HG03159 (cell line): ENCODE data around the gene RNPEPL1.

ENCODE experiments used
- ATAC-seq: cut with Tn5 transposase; IDR thresholded peaks from one replicate; pipeline ENCODE4 v1.9.1; 2021; ENCODE audit warnings: mild to moderate bottlenecking, moderate library complexity; ENCODE audit not compliant: unreplicated experiment

The RNPEPL1 gene

DNA sequence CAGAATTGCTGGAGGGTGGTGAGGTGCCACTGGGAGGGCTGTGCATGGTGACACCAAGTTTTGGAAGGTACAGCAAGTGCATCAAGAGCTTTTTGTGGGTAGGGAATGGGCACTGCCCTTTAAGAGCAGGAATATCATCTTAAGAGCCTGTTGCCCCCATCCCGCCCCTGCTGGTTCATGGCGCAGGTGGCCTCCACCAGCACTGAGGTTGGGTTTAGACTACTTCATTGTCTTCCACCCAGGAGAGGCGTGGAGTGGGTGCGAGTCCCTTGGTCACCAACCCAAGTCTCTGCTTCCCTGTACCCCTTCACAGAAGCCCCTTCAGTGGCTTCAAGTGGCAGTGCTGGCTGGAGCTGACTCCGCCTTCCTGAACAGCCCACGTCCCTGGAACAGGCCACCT is 7.8 kb downstream of the RNPEPL1 start:
- no peak for ATAC-seq

DNA sequence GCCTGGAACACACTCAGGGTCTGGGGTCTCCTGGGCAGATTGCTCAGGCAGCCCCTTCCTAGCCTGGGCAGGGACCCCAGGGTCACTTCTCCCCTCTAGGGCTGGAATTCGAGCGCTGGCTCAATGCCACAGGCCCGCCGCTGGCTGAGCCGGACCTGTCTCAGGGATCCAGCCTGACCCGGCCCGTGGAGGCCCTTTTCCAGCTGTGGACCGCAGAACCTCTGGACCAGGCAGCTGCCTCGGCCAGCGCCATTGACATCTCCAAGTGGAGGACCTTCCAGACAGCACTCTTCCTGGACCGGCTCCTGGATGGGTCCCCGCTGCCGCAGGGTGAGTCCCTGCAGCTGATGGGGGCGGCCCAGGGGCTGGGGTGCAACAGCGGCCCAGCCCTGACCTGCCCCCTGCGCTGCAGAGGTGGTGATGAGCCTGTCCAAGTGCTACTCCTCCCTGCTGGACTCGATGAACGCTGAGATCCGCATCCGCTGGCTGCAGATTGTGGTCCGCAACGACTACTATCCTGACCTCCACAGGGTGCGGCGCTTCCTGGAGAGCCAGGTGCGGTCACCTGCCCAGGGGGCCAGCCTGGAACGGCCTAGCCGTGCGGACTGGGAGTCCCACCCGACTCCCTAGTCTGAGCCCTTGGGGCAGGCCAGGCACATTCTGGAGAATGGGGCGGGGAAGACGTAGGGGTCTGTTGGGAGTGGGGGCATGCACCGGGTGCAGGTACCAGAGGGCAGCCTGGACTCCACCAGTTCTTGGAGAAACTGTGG is 8.3 kb downstream of the RNPEPL1 start:
- ATAC-seq = no peak

DNA sequence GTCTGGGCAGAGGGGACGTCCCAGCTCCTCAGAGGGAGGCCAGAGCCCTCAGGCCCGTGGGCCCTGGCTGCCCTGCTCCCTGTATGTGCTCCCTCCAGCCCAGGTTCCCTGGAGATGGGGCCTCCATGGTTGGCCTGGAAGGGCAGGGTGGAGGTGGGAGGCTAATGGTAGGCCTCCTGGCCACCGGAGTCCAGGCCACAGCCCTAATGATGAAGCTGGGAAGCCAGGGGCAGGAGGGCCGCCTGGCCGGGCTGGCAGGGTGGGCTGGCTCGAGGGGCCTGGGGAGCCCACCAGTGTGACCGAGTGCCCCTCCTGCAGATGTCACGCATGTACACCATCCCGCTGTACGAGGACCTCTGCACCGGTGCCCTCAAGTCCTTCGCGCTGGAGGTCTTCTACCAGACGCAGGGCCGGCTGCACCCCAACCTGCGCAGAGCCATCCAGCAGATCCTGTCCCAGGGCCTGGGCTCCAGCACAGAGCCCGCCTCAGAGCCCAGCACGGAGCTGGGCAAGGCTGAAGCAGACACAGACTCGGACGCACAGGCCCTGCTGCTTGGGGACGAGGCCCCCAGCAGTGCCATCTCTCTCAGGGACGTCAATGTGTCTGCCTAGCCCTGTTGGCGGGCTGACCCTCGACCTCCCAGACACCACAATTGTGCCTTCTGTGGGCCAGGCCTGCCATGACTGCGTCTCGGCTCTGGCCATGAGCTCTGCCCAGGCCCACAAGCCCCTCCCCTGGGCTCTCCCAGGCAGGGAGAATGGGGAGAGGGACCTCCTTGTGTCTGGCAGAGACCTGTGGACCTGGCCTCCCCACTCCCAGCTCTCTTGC is 9.2 kb downstream of the RNPEPL1 start:
- no peak for ATAC-seq

DNA sequence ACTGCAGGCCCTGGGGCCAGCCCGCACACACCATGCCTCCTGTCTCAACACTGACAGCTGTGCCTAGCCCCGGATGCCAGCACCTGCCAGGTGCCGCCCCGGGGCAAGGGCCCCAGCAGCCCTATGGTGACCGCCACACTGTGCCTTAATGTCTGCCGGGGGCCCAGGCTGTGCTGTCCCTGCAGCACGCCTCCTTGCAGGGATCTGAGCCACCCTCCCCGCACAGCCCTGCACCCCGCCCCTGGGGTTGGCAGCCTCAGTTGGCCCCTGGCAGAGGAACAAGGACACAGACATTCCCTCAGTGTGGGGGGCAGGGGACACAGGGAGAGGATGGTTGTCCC is 9.8 kb downstream of the RNPEPL1 start:
- ATAC-seq = no peak

DNA sequence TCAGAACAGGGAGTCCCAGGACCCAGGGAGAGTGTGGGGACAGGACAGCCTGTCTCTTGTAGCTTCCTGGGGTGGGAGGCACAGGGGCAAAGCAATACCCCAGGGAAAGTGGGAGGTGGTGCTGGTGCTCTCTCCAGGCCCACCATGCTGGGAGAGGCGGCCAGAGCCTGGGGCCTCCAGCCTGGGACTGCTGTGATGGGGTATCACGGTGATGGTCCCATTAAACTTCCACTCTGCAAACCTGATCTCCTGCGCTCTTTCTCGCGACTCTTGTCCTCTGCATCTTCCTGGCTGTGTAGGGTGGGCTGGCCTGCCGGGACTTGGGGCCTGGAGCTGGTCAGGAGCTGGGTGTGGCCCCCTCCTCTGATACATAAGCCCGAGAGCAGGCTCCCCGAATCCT is 10.2 kb downstream of the RNPEPL1 start:
- no peak for ATAC-seq

- ATAC-seq = no peak
These were observed 10.9 kb downstream of the RNPEPL1 start for GRCh38 chr2:240579071-240579762.

DNA sequence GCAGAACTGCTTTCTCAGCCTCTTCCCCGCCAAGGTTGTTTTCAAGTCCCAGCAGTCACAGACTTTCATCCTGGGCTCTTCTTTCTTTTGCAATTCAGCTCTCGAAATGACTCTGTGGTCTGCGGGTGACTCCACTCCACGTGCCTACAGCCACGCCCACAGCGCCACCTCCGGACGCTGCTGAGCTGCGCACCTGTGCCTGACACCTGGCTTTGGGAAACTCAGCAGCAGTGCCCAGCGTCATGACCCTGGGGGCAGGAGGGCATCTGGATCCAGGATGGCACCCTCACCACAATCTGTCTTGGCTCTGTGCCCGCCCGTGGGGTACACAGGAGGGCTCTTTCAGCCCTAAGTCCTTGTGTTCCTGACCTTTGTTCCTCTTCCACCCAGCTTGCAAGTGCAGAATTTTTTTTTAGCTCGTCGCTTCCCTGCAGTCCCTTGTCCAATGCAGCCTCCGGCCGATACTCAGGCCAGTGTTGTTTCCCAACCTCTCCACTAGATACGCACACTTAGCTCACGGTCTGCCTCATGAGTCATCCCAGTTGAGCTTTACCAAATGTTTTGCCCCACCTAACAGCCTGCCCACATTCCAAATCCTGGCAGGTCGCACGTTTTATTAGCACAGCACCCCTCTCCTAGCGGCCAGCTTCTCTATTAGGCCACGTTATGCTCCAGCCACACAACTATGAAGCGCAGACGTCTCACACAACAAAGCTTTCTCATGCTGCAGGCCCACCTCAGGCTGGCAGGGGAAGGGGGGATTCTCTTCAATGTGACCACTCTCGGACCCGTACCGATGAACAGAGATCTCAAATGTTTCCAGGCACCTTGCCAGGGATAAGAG is 11.7 kb downstream of the RNPEPL1 start:
- ATAC-seq = no peak

DNA sequence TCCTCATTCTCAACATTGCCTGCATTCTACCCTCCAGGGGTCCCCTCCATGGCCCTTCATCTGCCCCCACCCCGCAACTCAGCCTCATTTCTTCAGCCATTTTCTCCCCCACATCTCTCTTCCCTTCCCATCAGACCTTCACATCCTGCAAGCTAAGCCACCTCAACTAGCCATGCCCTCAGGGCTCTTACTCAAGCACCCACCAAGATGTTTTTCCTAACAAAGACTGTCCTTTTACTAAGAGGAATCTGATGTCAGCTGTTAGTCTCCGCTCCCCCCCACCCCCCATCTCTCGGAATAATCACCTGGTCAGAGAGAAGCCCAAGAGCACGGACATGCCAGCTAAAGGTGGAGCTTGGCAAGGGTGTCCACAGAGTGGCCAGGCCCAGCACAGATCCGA is 13.5 kb downstream of the RNPEPL1 start:
- no peak for ATAC-seq

DNA sequence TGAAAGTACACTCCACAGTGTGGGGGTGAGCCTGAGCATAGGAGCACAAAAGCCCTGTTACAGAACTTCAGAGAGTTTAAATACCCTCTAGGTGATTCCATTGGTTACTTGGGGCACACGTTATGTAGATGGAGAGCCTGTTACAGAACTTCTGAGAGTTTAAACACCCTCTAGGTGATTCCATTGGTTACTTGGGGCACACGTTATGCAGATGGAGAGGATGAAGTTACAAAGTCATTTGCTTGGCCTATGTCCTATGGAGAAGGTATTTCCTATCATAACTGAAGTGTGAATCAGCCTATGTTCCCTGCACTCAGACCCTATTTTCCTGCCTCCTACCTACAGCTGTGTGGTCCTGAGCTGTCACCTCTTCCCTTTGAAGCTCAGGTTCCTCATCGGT is 14.5 kb downstream of the RNPEPL1 start:
- no peak for ATAC-seq

GRCh38 chr2:240583774-240584173 is 15.5 kb downstream of the RNPEPL1 start:
- ATAC-seq = no peak

GRCh38 chr2:240584486-240585031 is 16.3 kb downstream of the RNPEPL1 start:
- peak; percentile 47 for ATAC-seq

DNA sequence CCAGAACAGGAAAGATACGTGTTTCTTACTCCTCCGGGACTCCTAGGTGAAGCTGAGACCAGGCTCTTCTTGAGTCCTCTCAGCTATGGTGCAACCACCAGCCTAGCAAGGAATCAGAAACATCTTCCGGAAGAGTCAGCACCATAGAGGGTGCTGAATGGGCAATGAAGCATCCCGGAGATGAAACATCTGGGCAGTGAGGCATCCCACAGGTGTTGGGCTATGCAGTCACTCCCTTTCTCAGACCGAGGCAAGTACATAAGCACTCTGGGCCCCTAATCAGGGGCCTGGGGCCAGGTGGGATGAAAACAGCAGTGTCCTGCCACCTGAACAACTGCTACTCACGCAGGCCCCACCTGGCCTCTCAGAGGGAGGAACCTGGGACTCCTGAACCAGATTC is 16.8 kb downstream of the RNPEPL1 start:
- peak; percentile 36 for ATAC-seq

DNA sequence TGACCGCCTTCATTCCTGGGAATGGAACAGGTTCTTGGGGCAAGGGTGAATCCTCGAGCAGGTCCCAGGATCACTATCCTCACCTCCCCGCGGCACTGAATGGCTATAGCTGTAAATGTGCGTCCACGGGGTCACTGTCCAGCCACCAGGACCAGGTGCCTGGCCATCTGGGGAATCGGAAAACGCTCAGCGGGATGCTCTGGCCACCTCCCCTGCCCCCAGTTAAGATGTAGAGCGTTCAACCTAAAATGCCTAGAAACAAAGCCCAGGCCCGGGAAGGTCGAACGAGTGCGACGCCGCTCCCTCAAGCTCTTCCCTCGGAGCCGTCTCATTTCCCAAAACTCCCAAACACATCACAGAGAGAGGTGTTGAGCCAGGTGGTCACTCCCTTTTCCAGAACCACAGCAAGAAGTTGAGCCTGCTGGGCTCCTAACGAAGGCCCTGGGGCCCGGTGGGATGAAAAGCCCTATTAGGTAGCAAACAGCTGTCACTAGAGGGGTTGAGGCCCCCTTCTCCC is 17.5 kb downstream of the RNPEPL1 start:
- ATAC-seq = no peak

- ATAC-seq = peak; percentile 69
These were observed 18.1 kb downstream of the RNPEPL1 start, which contains the start of gene CAPN10 for GRCh38 chr2:240586198-240586918. TSS of gene CAPN10 (plus strand) at chr2:240586734. CDS start at chr2:240586912, 178 bp downstream.

GRCh38 chr2:240586919-240587800 is 18.9 kb downstream of the RNPEPL1 start:
- peak; percentile 1 for ATAC-seq

- ATAC-seq = no peak
These were observed 19.8 kb downstream of the RNPEPL1 start for GRCh38 chr2:240588006-240588655.

GRCh38 chr2:240588669-240589068 is 20.4 kb downstream of the RNPEPL1 start:
- ATAC-seq = no peak

GRCh38 chr2:240589375-240589774 is 21.1 kb downstream of the RNPEPL1 start:
- no peak for ATAC-seq
